Glutamatergic neuron (in vitro differentiated cells): ENCODE measurements around the gene TAX1BP1. TPM values are rescaled to one million over a fixed set of nuclear protein-coding genes. Genes with fewer than 3 reads are reported as not detected.

Experiments
- DNase-seq: peaks from one replicate; pipeline ENCODE4 v3.0.0; 2022
- H3K27ac Mint-ChIP-seq: one replicate; pipeline ENCODE4 v1.8.0; 2020; ENCODE audit warnings: mild to moderate bottlenecking, mixed read lengths, inconsistent platforms; ENCODE audit not compliant: unreplicated experiment
- H3K27me3 Mint-ChIP-seq: one replicate; pipeline ENCODE4 v1.8.0; 2020; ENCODE audit warnings: mild to moderate bottlenecking, moderate library complexity, mixed read lengths, inconsistent platforms; ENCODE audit not compliant: unreplicated experiment
- H3K36me3 Mint-ChIP-seq: one replicate; pipeline ENCODE4 v1.8.0; 2020; ENCODE audit warnings: mild to moderate bottlenecking, mixed read lengths, inconsistent platforms; ENCODE audit not compliant: unreplicated experiment
- H3K4me1 Mint-ChIP-seq: one replicate; pipeline ENCODE4 v1.8.0; 2020; ENCODE audit warnings: mild to moderate bottlenecking, low read depth, mixed read lengths, inconsistent platforms; ENCODE audit not compliant: unreplicated experiment
- H3K4me3 Mint-ChIP-seq: one replicate; pipeline ENCODE4 v1.8.0; 2020; ENCODE audit warnings: mild to moderate bottlenecking, mixed read lengths, inconsistent platforms; ENCODE audit not compliant: unreplicated experiment
- H3K9me3 Mint-ChIP-seq: one replicate; pipeline ENCODE4 v1.8.0; 2020; ENCODE audit warnings: mild to moderate bottlenecking, moderate library complexity, mixed read lengths, inconsistent platforms; ENCODE audit not compliant: unreplicated experiment
- total RNA-seq: library from RNA; stranded (reverse); fragmentation: NEBNext Ultra II Directional; extraction: Animal tissue kit (Norgen Biotek cat#: 25700); gene quantifications from one replicate; pipeline ENCODE4 v1.2.1, GENCODE V29; 2021; ENCODE audit not compliant: unreplicated experiment
- TF ChIP-seq, protein P1 (sequence below): fragments of 200-600 bp; sonication (generic); IDR thresholded peaks from one replicate; pipeline ENCODE4 v1.5.0; 2021; ENCODE audit not compliant: partially characterized antibody, unreplicated experiment

The TAX1BP1 gene
- total RNA-seq, 1 donor from 2014 or later = 103 TPM

DNA sequence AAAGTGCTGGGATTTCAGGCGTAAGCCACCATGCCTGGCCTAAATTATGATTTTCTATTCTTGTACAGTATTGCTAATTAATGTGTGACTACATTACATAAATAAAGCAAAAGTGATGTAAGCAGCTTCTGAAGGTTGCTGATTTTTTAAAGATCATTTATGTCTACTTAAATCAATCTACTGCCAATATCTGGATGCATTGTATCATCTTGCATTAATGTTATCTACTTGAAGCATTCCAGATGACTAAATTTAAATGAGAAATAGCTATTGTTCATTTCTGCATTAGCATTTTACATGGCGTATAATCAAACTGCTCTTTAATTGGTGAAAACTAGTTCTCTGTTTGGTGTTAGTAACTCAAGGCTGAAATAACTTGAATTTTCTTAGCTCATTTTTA, 40.2 kb upstream of the TAX1BP1 start:
- Mint-ChIP-seq H3K4me1 (peaks cover 6% of the 10 kb centered on the region), H3K27me3 (peaks cover 3% of the 10 kb centered on the region), H3K36me3 (no peaks in the 10 kb centered on the region), H3K27ac (no peak overlapping the region), H3K4me3 (no peak overlapping the region), H3K9me3 (peaks cover 3% of the 10 kb centered on the region)
- TF ChIP-seq, protein P1, sequence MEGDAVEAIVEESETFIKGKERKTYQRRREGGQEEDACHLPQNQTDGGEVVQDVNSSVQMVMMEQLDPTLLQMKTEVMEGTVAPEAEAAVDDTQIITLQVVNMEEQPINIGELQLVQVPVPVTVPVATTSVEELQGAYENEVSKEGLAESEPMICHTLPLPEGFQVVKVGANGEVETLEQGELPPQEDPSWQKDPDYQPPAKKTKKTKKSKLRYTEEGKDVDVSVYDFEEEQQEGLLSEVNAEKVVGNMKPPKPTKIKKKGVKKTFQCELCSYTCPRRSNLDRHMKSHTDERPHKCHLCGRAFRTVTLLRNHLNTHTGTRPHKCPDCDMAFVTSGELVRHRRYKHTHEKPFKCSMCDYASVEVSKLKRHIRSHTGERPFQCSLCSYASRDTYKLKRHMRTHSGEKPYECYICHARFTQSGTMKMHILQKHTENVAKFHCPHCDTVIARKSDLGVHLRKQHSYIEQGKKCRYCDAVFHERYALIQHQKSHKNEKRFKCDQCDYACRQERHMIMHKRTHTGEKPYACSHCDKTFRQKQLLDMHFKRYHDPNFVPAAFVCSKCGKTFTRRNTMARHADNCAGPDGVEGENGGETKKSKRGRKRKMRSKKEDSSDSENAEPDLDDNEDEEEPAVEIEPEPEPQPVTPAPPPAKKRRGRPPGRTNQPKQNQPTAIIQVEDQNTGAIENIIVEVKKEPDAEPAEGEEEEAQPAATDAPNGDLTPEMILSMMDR = no peak
- DNase-seq = no peak

DNA sequence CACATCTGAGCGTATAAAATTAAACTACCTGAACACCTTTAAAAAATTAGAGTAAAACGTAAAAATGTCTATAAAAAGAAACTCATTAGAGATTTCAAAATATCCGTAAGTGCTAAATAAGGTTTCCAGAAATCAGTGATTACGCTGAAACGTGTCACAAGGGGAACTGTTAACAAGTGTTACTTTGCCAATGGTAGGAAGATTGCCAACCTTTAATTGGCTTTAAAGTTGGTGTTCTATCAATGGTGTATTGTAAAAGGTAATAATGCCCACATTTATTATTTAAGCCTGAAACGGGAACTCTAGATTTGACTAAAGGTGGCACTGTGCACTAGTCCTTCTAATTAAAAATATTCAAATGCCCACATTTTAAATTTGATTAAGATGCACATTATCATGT, 39.5 kb upstream of the TAX1BP1 start:
- Mint-ChIP-seq H3K4me3 (no peak overlapping the region), H3K36me3 (no peaks in the 10 kb centered on the region)

DNA sequence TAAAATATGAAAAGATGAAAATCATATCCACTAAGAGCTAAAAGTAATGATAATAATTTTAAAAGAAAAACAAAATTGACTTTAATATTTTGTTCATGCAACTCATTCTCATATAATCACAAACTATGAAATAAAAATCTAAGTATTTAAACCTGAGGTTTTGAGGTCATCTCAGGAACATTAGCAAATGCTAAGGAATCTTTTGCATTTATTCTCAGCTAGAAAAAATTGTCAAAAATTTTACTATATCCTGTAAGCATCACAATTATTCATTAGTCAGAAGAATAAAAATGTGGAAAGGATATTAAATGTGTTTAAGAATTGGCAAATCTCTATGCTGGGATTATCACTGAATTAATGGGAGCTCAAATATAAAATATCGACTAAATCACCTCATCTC, 36.8 kb upstream of the TAX1BP1 start:
- TF ChIP-seq, protein P1 = no peak

More for the DNA sequence above, 39.5 kb upstream of the TAX1BP1 start:
- no peaks in the 10 kb centered on the region for H3K9me3 Mint-ChIP-seq
- peaks cover 13% of the 10 kb centered on the region for H3K4me1 Mint-ChIP-seq
- DNase-seq = no peak
- peaks cover 1% of the 10 kb centered on the region for H3K27me3 Mint-ChIP-seq
- no peak overlapping the region for H3K27ac Mint-ChIP-seq
- TF ChIP-seq, protein P1 = no peak

GRCh38 chr7:27704422-27705199, 35.4 kb upstream of the TAX1BP1 start:
- H3K4me3 Mint-ChIP-seq = peak overlapping the region; percentile 62
- DNase-seq = no peak
- H3K27ac Mint-ChIP-seq = peak overlapping the region; percentile 84
- H3K9me3 Mint-ChIP-seq = peaks cover 5% of the 10 kb centered on the region
- TF ChIP-seq, protein P1 = no peak
- H3K36me3 Mint-ChIP-seq = peaks cover 8% of the 10 kb centered on the region
- H3K27me3 Mint-ChIP-seq = peaks cover 2% of the 10 kb centered on the region
- peaks cover 20% of the 10 kb centered on the region for H3K4me1 Mint-ChIP-seq

More for the DNA sequence above, 36.8 kb upstream of the TAX1BP1 start:
- Mint-ChIP-seq H3K4me1 (peaks cover 18% of the 10 kb centered on the region), H3K9me3 (peaks cover 5% of the 10 kb centered on the region), H3K4me3 (no peak overlapping the region), H3K27ac (no peak overlapping the region), H3K36me3 (no peaks in the 10 kb centered on the region), H3K27me3 (peaks cover 2% of the 10 kb centered on the region)
- DNase-seq = no peak

GRCh38 chr7:27705200-27705594, 34.8 kb upstream of the TAX1BP1 start:
- Mint-ChIP-seq H3K27me3 (peaks cover 2% of the 10 kb centered on the region), H3K4me3 (peak overlapping the region; percentile 62), H3K27ac (peak overlapping the region; percentile 84), H3K36me3 (peaks cover 8% of the 10 kb centered on the region), H3K9me3 (peaks cover 5% of the 10 kb centered on the region), H3K4me1 (peaks cover 20% of the 10 kb centered on the region)
- TF ChIP-seq, protein P1 = no peak
- DNase-seq = no peak
